Sigmoid colon (tissue), 7 donors: Measurements from ENCODE around the gene SFMBT1. TPM values are rescaled to one million over a fixed set of nuclear protein-coding genes. Genes with fewer than 3 reads are reported as not detected.

ENCODE experiments used
- DNase-seq: peaks from one replicate; pipeline ENCODE4 v3.0.0-alpha.2; 2019
- H3K27ac ChIP-seq, 4 donors: fragments of 200-600 bp; sonication (generic); one replicate each; pipeline ENCODE4 v1.5.1; 2016 to 2019; ENCODE audit warnings: mild to moderate bottlenecking in 1 of 4
- H3K27me3 ChIP-seq, 3 donors: fragments of 200-600 bp; sonication (generic); one replicate each; pipeline ENCODE4 v1.5.1; 2019; ENCODE audit warnings: mild to moderate bottlenecking in 1 of 3
- H3K36me3 ChIP-seq, 4 donors: fragments of 200-600 bp; sonication (generic); one replicate each; pipeline ENCODE4 v1.5.1; 2016 to 2019
- H3K4me1 ChIP-seq, 4 donors: fragments of 200-600 bp; sonication (generic); one replicate each; pipeline ENCODE4 v1.5.1; 2017 to 2019
- H3K4me3 ChIP-seq, 4 donors: fragments of 200-600 bp; sonication (generic); one replicate each; pipeline ENCODE4 v1.5.1; 2017 to 2019; ENCODE audit warnings: mild to moderate bottlenecking in 2 of 4, moderate library complexity in 1 of 4
- H3K9me3 ChIP-seq, 4 donors: fragments of 200-600 bp in 3 of 4; sonication (generic) in 3 of 4; one replicate each; pipeline versions ENCODE4 v1.5.1 to v1.6.1; 2013 to 2019
- EP300 ChIP-seq, 4 donors: sonication (generic); formaldehyde crosslinking; IDR thresholded peaks; one replicate each; pipeline ENCODE4 v1.6.1; 2017; ENCODE audit warnings: antibody characterized with exemption in 4 of 4
- POLR2A ChIP-seq, 2 donors: fragments of 450-650 bp; IDR thresholded peaks; one replicate each; pipeline ENCODE4 v1.6.1; 2016; ENCODE audit warnings: antibody characterized with exemption in 2 of 2, mild to moderate bottlenecking in 2 of 2, moderate library complexity in 2 of 2
- POLR2AphosphoS5 ChIP-seq, 4 donors: sonication (generic); formaldehyde crosslinking; IDR thresholded peaks; one replicate each; pipeline ENCODE4 v1.6.1; 2017; ENCODE audit warnings: antibody characterized with exemption in 4 of 4
- WGBS, 2 donors: extraction: QIAGEN DNeasy Blood & Tissue Kit; methylation state at CpG; one replicate each; pipeline ENCODE4 v1.1.7; 2013; 5-methylcytosine and 5-hydroxymethylcytosine counted together
- intact Hi-C: fragments of 100-400 bp; cut with DNase I; formaldehyde crosslinking; loops from one replicate; pipeline ENCODE4 v1.15.1; 2023
- polyA plus RNA-seq, 3 donors: library from polyadenylated mRNA; stranded (reverse); fragments of 200-250 nt; gene quantifications; one replicate each; pipeline ENCODE4 v1.2.3, GENCODE V29; 2013
- total RNA-seq, 4 donors: library from RNA; depleted of rRNA; stranded (reverse); fragments of >200 nt; gene quantifications; one replicate each; pipeline ENCODE4 v1.1.0, GENCODE V29; 2016
- TF ChIP-seq, protein P1 (sequence below), 4 experiments: fragments of 450-650 bp in 3 of 4; fragments of 200-600 bp in 1 of 4; IDR thresholded peaks; one replicate each; pipeline ENCODE4 v1.5.1; 2016 to 2019; ENCODE audit warnings: antibody characterized with exemption in 4 of 4, mild to moderate bottlenecking in 3 of 4, moderate library complexity in 2 of 4
- donor health status: healthy with polysubstance abuse.
- donor health status: Bipolar disorder and iron deficiency.
- donor health status: healthy.

The SFMBT1 gene
- total and polyA plus RNA-seq, 7 donors = 4.8 to 16.1 (median 10.2) TPM

DNA sequence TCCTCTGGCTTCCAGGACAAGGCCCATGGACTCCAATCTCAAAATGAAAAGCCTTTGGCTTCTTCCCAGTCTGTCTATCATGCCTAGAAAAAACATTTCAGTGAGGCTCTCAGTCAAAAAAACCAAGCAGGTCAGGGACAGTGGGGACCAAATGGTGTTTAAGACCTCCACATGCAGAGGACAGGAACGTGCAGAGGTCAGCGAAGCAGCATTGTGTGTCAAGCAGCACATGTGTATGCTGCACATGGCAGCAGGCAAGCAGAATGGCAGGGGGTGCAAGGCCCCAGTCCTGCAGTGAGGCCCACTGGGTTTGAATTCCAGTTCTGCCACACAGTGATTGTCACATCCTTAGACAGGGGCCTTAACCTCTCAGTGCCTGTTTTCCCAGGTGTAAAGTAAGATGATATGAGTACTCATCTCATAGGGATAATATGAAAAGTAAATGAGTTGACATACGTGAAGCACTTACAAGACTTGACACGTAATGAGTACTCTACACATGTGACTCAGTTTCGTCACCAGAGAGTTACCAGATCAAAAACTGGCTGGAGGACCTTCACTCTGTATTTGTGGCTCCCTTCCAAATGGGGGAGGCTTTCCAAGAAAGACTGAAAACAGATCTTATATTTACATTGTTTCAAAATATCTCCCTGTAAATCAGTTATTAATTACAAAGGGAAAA lies 159.7 kb downstream of the SFMBT1 start:
- TF ChIP-seq POLR2AphosphoS5 (IDR thresholded peaks at IDR 0.05) (no peak), EP300 (IDR thresholded peaks at IDR 0.05) (no peak), POLR2A (IDR thresholded peaks at IDR 0.05) (no peak)
- TF ChIP-seq, protein P1, sequence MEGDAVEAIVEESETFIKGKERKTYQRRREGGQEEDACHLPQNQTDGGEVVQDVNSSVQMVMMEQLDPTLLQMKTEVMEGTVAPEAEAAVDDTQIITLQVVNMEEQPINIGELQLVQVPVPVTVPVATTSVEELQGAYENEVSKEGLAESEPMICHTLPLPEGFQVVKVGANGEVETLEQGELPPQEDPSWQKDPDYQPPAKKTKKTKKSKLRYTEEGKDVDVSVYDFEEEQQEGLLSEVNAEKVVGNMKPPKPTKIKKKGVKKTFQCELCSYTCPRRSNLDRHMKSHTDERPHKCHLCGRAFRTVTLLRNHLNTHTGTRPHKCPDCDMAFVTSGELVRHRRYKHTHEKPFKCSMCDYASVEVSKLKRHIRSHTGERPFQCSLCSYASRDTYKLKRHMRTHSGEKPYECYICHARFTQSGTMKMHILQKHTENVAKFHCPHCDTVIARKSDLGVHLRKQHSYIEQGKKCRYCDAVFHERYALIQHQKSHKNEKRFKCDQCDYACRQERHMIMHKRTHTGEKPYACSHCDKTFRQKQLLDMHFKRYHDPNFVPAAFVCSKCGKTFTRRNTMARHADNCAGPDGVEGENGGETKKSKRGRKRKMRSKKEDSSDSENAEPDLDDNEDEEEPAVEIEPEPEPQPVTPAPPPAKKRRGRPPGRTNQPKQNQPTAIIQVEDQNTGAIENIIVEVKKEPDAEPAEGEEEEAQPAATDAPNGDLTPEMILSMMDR (IDR thresholded peaks at IDR 0.05) = no peak
- DNase-seq = no peak
- WGBS, 2 donors = 93 to 97% methylated on average over 5 of the region's 5 CpGs
- intact Hi-C loops = no loop called here
- Histone ChIP-seq H3K4me3 (no peak overlapping the region), H3K4me1 (peaks cover 0 to 9% (median 3%) of the 10 kb centered on the region in 4 donors), H3K36me3 (peaks cover 0 to 9% (median 4%) of the 10 kb centered on the region in 4 donors), H3K27me3 (no peaks in the 10 kb centered on the region), H3K9me3 (no peaks in the 10 kb centered on the region), H3K27ac (no peak overlapping the region)

DNA sequence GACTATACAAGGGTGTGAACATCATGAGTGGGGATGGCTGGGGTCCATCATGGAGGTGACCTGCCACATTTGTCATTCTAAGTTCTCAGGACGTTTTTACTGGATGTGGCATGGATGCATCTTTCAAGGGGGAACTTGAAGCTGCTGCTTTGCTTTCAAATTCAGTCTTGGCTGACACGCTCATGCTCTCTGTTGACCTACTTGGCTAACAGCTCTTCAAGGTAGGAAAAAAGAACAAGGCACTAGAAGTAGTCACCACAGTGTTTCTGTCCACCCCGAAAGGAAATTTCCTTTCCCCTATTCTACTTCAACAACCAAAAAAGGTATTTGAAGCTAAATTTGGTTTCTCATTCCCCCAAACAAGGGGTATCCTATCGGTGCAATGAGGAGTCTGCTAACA lies 163.5 kb downstream of the SFMBT1 start:
- no peaks in the 10 kb centered on the region for H3K9me3 ChIP-seq
- no peak for DNase-seq
- H3K27ac ChIP-seq = no peak overlapping the region
- H3K4me3 ChIP-seq = no peak overlapping the region
- intact Hi-C loops = no loop called here
- TF ChIP-seq POLR2A (IDR thresholded peaks at IDR 0.05) (no peak), EP300 (IDR thresholded peaks at IDR 0.05) (no peak)
- WGBS, 2 donors = 89 to 91% methylated on average over 4 of the region's 4 CpGs
- H3K27me3 ChIP-seq = no peaks in the 10 kb centered on the region
- peaks cover 0 to 6% (median 2%) of the 10 kb centered on the region in 4 donors for H3K4me1 ChIP-seq
- peaks cover 0 to 13% (median 4%) of the 10 kb centered on the region in 4 donors for H3K36me3 ChIP-seq

DNA sequence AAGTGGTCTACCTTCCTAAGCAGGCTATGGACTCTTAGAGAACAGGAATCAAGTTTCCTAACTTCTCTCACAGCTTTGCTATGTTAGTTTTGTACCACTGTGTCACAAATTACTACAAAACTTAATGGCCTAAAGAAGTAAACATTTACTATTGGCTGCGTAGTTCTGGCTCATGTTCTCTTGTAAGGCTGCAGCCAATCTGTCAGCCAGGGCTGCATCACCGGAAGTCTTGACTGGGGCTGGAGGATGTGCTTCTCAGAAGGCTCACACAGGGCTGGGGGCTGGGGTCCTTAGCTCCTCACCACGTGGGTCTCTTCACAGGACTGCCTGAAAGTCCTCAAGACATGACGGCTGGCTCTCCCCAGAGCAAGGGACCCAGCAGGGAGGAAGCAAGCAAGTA lies 164.0 kb downstream of the SFMBT1 start:
- H3K36me3 ChIP-seq = peaks cover 0 to 13% (median 4%) of the 10 kb centered on the region in 4 donors
- intact Hi-C loops = no loop called here
- H3K4me3 ChIP-seq = no peak overlapping the region
- H3K27ac ChIP-seq = no peak overlapping the region
- H3K4me1 ChIP-seq = peaks cover 0 to 6% (median 2%) of the 10 kb centered on the region in 4 donors
- H3K27me3 ChIP-seq = no peaks in the 10 kb centered on the region
- DNase-seq = no peak
- 78 to 80% methylated on average over 4 of the region's 4 CpGs for WGBS, 2 donors
- TF ChIP-seq POLR2AphosphoS5 (IDR thresholded peaks at IDR 0.05) = no peak
- TF ChIP-seq, protein P1 (IDR thresholded peaks at IDR 0.05) = no peak
- no peak for TF ChIP-seq POLR2A (IDR thresholded peaks at IDR 0.05)
- no peak for TF ChIP-seq EP300 (IDR thresholded peaks at IDR 0.05)
- H3K9me3 ChIP-seq = no peaks in the 10 kb centered on the region

DNA sequence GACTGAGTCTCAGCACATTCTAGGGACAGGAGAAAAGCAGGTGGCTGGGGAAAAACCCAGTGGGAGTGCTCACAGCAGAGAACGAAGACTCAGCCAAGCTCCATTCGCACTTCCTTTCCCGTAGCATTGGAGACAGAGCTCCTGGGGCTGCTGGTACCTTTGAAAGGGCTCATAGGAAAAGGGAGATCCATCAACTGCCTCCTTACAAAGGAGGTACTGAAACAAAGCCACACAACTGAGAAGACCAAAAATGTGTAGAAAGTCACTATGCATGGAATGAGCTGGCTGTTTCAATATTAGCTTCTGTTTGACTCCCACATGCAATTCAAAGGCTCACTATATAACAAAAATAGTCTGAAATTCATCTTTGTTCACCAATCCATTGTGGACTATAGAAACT lies 165.4 kb downstream of the SFMBT1 start:
- DNase-seq = no peak
- no peak overlapping the region for H3K27ac ChIP-seq
- peaks cover 0 to 8% (median 1%) of the 10 kb centered on the region in 4 donors for H3K36me3 ChIP-seq
- intact Hi-C loops = no loop called here
- 84 to 88% methylated on average over 3 of the region's 3 CpGs for WGBS, 2 donors
- TF ChIP-seq EP300 (IDR thresholded peaks at IDR 0.05) (no peak), POLR2A (IDR thresholded peaks at IDR 0.05) (no peak), POLR2AphosphoS5 (IDR thresholded peaks at IDR 0.05) (no peak)
- TF ChIP-seq, protein P1 (IDR thresholded peaks at IDR 0.05) = no peak
- no peaks in the 10 kb centered on the region for H3K27me3 ChIP-seq
- peaks cover 0 to 6% (median 2%) of the 10 kb centered on the region in 4 donors for H3K4me1 ChIP-seq
- no peaks in the 10 kb centered on the region for H3K9me3 ChIP-seq
- no peak overlapping the region for H3K4me3 ChIP-seq

DNA sequence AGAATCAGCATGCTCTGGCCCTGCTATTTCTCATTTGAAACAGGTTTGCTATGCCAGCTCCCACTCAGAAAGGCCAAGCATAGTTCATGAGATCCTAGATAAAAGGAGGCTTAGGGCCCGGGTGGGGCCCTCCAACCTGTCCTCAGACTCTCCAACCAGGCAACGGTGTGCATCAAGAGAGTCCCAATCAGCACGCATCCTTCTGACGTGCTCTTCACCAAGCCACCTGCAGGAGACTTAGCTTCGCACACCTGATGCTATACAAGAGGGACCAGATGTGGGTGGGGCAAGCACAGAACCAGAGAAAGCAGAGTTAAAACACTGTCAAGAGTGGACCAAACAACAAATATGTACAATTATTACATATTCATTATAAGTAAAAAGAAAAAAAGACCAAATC lies 165.8 kb downstream of the SFMBT1 start:
- 93 to 95% methylated on average over 5 of the region's 5 CpGs for WGBS, 2 donors
- Histone ChIP-seq H3K4me3 (no peak overlapping the region), H3K9me3 (no peaks in the 10 kb centered on the region), H3K4me1 (peaks cover 0 to 6% (median 2%) of the 10 kb centered on the region in 4 donors), H3K27me3 (no peaks in the 10 kb centered on the region), H3K27ac (no peak overlapping the region), H3K36me3 (peaks cover 0 to 4% (median 0%) of the 10 kb centered on the region in 4 donors)
- intact Hi-C loops = no loop called here
- TF ChIP-seq EP300 (IDR thresholded peaks at IDR 0.05) (no peak), POLR2A (IDR thresholded peaks at IDR 0.05) (no peak), POLR2AphosphoS5 (IDR thresholded peaks at IDR 0.05) (no peak)
- TF ChIP-seq, protein P1 (IDR thresholded peaks at IDR 0.05) = no peak
- DNase-seq = no peak
